ENCODE results near the gene YAE1. TPM values are rescaled to one million over a fixed set of nuclear protein-coding genes. Genes with fewer than 3 reads are reported as not detected.

The YAE1 gene
- total and polyA plus RNA-seq, 2 of the 8 experiments (the other 6 are each of a cell fraction or from before 2014, with no cell fraction given) = 24.1 to 38.0 TPM

DNA sequence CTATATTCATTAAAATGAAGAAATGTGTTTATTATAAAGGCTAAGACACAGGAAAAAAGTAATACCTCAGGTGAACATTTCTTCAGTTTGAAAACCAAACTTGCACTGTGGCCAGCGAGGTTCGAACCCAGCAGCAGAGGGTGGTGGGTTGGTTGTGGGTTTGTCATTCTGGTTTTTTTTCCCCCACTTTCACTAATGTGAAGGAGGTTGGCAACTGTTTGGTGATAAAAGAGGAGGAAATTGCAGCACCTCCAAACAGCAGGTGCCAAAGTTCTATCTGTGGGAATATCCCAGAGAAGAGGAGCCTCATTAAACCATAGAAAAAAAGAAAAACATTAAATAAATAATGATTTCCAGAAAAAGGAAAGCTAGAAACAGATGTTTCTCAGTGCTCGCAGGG, 36.6 kb upstream of the YAE1 start:
- Histone ChIP-seq H3K14ac (ENCODE audit: insufficient read length) (no peak overlapping the region), H3K4ac (replicated peaks; ENCODE audit: insufficient read length, low read depth, low read length) (no peak overlapping the region), H4K91ac (replicated peaks; ENCODE audit: insufficient read length, low read length) (no peak overlapping the region), H2BK120ac (replicated peaks; ENCODE audit: low read depth, low read length) (no peak overlapping the region), H3K36me3 (ENCODE audit: control insufficient read depth in 2 of 4, insufficient read depth in 4 of 4, low read length in 3 of 4) (no peaks in the 10 kb centered on the region), H2BK20ac (ENCODE audit: low read length) (no peak overlapping the region), H3K9ac (replicated peaks in 1 of 4; ENCODE audit: extremely low read depth in 1 of 4, low read depth in 3 of 4, low read length in 3 of 4) (no peak overlapping the region), H3K23ac (ENCODE audit: insufficient read length) (no peak overlapping the region), H3K27me3 (replicated peaks in 1 of 4; ENCODE audit: control insufficient read depth in 3 of 4, extremely low read depth in 1 of 4, insufficient read depth in 3 of 4, low read length in 3 of 4) (no peaks in the 10 kb centered on the region), H4K8ac (ENCODE audit: extremely low read depth, insufficient read depth, low read length) (no peak overlapping the region), H3K56ac (replicated peaks; ENCODE audit: insufficient read length, low read depth, low read length) (no peak overlapping the region), H3K4me1 (replicated peaks in 1 of 4; ENCODE audit: control insufficient read depth in 3 of 4, insufficient read depth in 4 of 4, low read length in 3 of 4) (peaks cover 2 to 5% (median 3%) of the 10 kb centered on the region in 4 experiments; a peak in 5 of 7 replicates), H2BK12ac (ENCODE audit: low read depth, low read length) (no peak overlapping the region), H3K4me3 (ENCODE audit: extremely low read depth in 1 of 4, insufficient read depth in 2 of 4, low read depth in 3 of 4, low read length in 4 of 4) (no peak overlapping the region), H3K27ac (ENCODE audit: low read depth, low read length) (no peak overlapping the region), H2AK5ac (ENCODE audit: low read depth, low read length) (no peak overlapping the region), H4K20me1 (replicated peaks in 1 of 2; ENCODE audit: control insufficient read depth in 1 of 2, insufficient read depth in 2 of 2, low read length in 2 of 2) (no peaks in the 10 kb centered on the region), H3K4me2 (ENCODE audit: insufficient read depth in 1 of 2, low read depth in 2 of 2, low read length in 2 of 2) (no peak overlapping the region), H4K5ac (ENCODE audit: insufficient read length, low read depth, low read length) (no peak overlapping the region), H3K9me3 (ENCODE audit: insufficient read depth in 2 of 2, low read depth in 1 of 2, low read length in 1 of 2) (no peaks in the 10 kb centered on the region), H3K18ac (ENCODE audit: extremely low read depth, low read length) (no peak overlapping the region), H3K79me2 (ENCODE audit: control insufficient read depth in 1 of 2, insufficient read depth in 2 of 2, low read length in 2 of 2) (no peaks in the 10 kb centered on the region), H2BK15ac (ENCODE audit: low read length) (no peak overlapping the region), H2AFZ (ENCODE audit: low read length) (no peak overlapping the region), H3K79me1 (ENCODE audit: low read depth, low read length) (no peaks in the 10 kb centered on the region), H3K23me2 (ENCODE audit: low read depth, low read length) (no peaks in the 10 kb centered on the region; the same call in 1 of the 2 replicates), H2BK5ac (ENCODE audit: low read depth, low read length) (no peak overlapping the region)
- CTCF ChIA-PET (ENCODE audit: partially characterized antibody) = interaction anchor here (1.8 kb wide), 1 partner anchor 9 kb away, joined by 5 read pairs; no protein-coding TSS in a partner anchor
- WGBS, 2 experiments (ENCODE audit: extremely low coverage in 1 of 2, insufficient coverage in 1 of 2, insufficient read length in 1 of 2, insufficient replicate concordance in 2 of 2, low coverage in 1 of 2, low lambda C conversion rate in 2 of 2, missing lambda C conversion rate in 1 of 2) = 95% methylated on average over 3 of the region's 3 CpGs; no CpG with 5 or more reads in 1 of the 2 experiments
- FAIRE-seq = no peak
- POLR2A ChIA-PET (ENCODE audit: partially characterized antibody) = no interaction called here
- DNase-seq (ENCODE audit: low read depth in 1 of 2, low spot score in 2 of 2) = no peak
- TF ChIP-seq SP2 (IDR thresholded peaks at IDR 0.05; ENCODE audit: low read length) (no peak), EZH2 (IDR thresholded peaks at IDR 0.05; ENCODE audit: low read depth, low read length, severe bottlenecking) (no peak)
